ENCODE data around the gene ZFAND2A.

ZFAND2A gene

GRCh38 chr7:1122832-1123501 lies 37.0 kb downstream of the ZFAND2A start:
- no peak for TF ChIP-seq EZH2 (IDR thresholded peaks at IDR 0.05; ENCODE audit: borderline replicate concordance, low read length)
- TF ChIP-seq, protein P1, sequence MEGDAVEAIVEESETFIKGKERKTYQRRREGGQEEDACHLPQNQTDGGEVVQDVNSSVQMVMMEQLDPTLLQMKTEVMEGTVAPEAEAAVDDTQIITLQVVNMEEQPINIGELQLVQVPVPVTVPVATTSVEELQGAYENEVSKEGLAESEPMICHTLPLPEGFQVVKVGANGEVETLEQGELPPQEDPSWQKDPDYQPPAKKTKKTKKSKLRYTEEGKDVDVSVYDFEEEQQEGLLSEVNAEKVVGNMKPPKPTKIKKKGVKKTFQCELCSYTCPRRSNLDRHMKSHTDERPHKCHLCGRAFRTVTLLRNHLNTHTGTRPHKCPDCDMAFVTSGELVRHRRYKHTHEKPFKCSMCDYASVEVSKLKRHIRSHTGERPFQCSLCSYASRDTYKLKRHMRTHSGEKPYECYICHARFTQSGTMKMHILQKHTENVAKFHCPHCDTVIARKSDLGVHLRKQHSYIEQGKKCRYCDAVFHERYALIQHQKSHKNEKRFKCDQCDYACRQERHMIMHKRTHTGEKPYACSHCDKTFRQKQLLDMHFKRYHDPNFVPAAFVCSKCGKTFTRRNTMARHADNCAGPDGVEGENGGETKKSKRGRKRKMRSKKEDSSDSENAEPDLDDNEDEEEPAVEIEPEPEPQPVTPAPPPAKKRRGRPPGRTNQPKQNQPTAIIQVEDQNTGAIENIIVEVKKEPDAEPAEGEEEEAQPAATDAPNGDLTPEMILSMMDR (IDR thresholded peaks at IDR 0.05; ENCODE audit: low read length), result no peak
- no peaks in the 10 kb centered on the region for H3F3A ChIP-seq (ENCODE audit: insufficient read depth, low read length)
- no peaks in the 10 kb centered on the region for H3K4me1 ChIP-seq (ENCODE audit: insufficient read depth, low read length, severe bottlenecking)
- H3K4me3 ChIP-seq (ENCODE audit: low read depth, low read length, poor library complexity, severe bottlenecking), result no peak overlapping the region
- H4K20me1 ChIP-seq (ENCODE audit: insufficient read depth, low read length), result no peaks in the 10 kb centered on the region
- H3K9me3 ChIP-seq (ENCODE audit: low read length), result no peaks in the 10 kb centered on the region
- no peak overlapping the region for H3K9ac ChIP-seq (ENCODE audit: low read length)
- H3K9me2 ChIP-seq (ENCODE audit: low read depth, low read length), result no peaks in the 10 kb centered on the region
- H3K79me2 ChIP-seq (ENCODE audit: insufficient read depth, low read length), result no peaks in the 10 kb centered on the region
- H3K27ac ChIP-seq (ENCODE audit: low read depth, low read length, poor library complexity, severe bottlenecking), result no peak overlapping the region
- H2AFZ ChIP-seq (ENCODE audit: low read length), result no peak overlapping the region
- no peaks in the 10 kb centered on the region for H3K27me3 ChIP-seq (ENCODE audit: insufficient read depth, low read length)
- H3K4me2 ChIP-seq (ENCODE audit: low read length), result no peak overlapping the region
- H3K36me3 ChIP-seq (ENCODE audit: insufficient read depth, low read length), result peaks cover 3% of the 10 kb centered on the region; the same call in 1 of the 2 replicates

DNA sequence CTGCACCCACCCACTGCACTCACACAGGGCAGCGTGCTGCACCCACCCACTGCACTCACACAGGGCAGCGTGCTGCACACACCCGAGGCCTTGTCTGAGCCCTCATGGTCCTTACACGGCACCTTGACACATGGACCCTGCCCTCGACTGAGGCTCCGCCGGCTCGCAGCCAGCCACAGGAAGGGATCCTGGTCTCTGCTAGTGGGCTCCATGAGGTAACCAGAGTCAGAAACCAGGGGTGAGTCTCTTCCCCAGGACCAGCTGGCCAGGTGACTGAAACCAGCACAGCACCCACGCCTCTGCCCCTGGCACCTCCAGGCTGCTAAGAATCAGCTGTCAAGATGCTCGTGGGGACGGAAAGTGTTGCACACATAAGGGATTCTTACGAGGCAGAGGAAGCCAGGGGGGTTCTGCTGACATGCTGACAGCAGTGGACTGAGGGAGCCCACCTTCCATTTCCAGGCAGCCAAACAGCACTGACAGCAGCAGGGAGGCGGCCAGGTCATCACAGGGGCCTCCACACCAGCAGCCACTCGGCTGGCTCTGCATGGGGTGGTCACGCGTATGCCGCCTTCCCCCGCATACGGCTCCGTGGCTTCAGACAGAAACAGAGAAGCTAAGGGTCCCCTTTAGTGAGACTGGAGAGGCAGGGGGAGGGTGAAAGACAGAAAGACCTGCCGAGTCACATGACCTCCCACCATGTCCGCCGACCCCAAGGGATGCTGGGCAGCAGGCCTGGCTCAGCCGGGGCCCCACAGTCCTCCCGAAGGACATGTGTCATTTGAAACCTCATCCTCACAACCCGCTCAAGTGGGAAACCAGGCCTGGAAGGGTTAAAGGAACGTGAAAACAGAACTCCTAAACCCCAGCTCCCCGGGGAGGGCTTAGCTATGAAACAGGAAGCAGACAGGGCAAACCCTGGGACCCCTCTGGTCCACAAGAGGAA lies 37.8 kb downstream of the ZFAND2A start:
- Histone ChIP-seq H3K9me3 (ENCODE audit: low read length) (no peaks in the 10 kb centered on the region), H3K4me3 (ENCODE audit: low read depth, low read length, poor library complexity, severe bottlenecking) (no peak overlapping the region), H3K9ac (ENCODE audit: low read length) (no peak overlapping the region), H3K27ac (ENCODE audit: low read depth, low read length, poor library complexity, severe bottlenecking) (no peak overlapping the region), H3K36me3 (ENCODE audit: insufficient read depth, low read length) (peaks cover 3% of the 10 kb centered on the region; the same call in 1 of the 2 replicates), H3K4me2 (ENCODE audit: low read length) (no peak overlapping the region), H4K20me1 (ENCODE audit: insufficient read depth, low read length) (no peaks in the 10 kb centered on the region), H3F3A (ENCODE audit: insufficient read depth, low read length) (no peaks in the 10 kb centered on the region), H3K9me2 (ENCODE audit: low read depth, low read length) (no peaks in the 10 kb centered on the region), H2AFZ (ENCODE audit: low read length) (no peak overlapping the region), H3K4me1 (ENCODE audit: insufficient read depth, low read length, severe bottlenecking) (no peaks in the 10 kb centered on the region), H3K79me2 (ENCODE audit: insufficient read depth, low read length) (no peaks in the 10 kb centered on the region), H3K27me3 (ENCODE audit: insufficient read depth, low read length) (no peaks in the 10 kb centered on the region)
- TF ChIP-seq EZH2 (IDR thresholded peaks at IDR 0.05; ENCODE audit: borderline replicate concordance, low read length), result no peak
- TF ChIP-seq, protein P1 (IDR thresholded peaks at IDR 0.05; ENCODE audit: low read length), result no peak

DNA sequence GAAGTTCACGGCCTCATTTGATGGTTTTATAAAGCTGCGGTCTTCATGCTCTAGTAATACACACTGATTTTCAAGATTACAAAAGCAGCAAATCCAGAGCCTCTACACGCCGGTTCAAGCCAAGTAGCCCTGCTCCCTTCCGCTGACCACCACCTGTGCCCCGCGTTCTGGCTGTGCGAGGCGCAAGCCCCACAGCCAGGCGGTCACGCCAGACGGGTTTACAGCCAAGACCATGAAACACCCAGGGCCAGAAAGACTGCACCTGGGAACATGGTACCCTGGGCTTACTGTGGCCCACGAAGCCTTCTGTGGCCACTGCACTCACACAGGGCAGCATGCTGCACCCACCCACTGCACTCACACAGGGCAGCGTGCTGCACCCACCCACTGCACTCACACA lies 38.5 kb downstream of the ZFAND2A start:
- Histone ChIP-seq H2AFZ (ENCODE audit: low read length) (no peak overlapping the region), H3K9ac (ENCODE audit: low read length) (no peak overlapping the region), H3K4me1 (ENCODE audit: insufficient read depth, low read length, severe bottlenecking) (no peaks in the 10 kb centered on the region), H3F3A (ENCODE audit: insufficient read depth, low read length) (no peaks in the 10 kb centered on the region), H3K4me3 (ENCODE audit: low read depth, low read length, poor library complexity, severe bottlenecking) (no peak overlapping the region), H3K4me2 (ENCODE audit: low read length) (no peak overlapping the region), H3K79me2 (ENCODE audit: insufficient read depth, low read length) (no peaks in the 10 kb centered on the region), H3K36me3 (ENCODE audit: insufficient read depth, low read length) (peaks cover 3% of the 10 kb centered on the region; the same call in 1 of the 2 replicates), H3K9me3 (ENCODE audit: low read length) (no peaks in the 10 kb centered on the region), H4K20me1 (ENCODE audit: insufficient read depth, low read length) (no peaks in the 10 kb centered on the region), H3K27me3 (ENCODE audit: insufficient read depth, low read length) (no peaks in the 10 kb centered on the region), H3K27ac (ENCODE audit: low read depth, low read length, poor library complexity, severe bottlenecking) (no peak overlapping the region), H3K9me2 (ENCODE audit: low read depth, low read length) (no peaks in the 10 kb centered on the region)
- TF ChIP-seq, protein P1 (IDR thresholded peaks at IDR 0.05; ENCODE audit: low read length), result no peak
- TF ChIP-seq EZH2 (IDR thresholded peaks at IDR 0.05; ENCODE audit: borderline replicate concordance, low read length), result no peak

Data from OCI-LY1 (cell line).